ENCODE results near the gene ARTN.
A peak's percentile ranks its signal among the peaks of the same experiment; 100 is the strongest.

ARTN gene

GRCh38 chr1:43947061-43947873 lies 13.7 kb downstream of the ARTN start:
- peak; percentile 12 for DNase-seq (ENCODE audit: low spot score)

GRCh38 chr1:43947874-43948437 lies 14.4 kb downstream of the ARTN start:
- peak; percentile 33 for DNase-seq (ENCODE audit: low spot score)

- no peak for DNase-seq (ENCODE audit: low spot score)
These were observed 16.1 kb downstream of the ARTN start for GRCh38 chr1:43949678-43950077.

- peak; percentile 22 for DNase-seq (ENCODE audit: low spot score)
These were observed 17.7 kb downstream of the ARTN start for GRCh38 chr1:43951021-43951985.

- DNase-seq (ENCODE audit: low spot score) = no peak
These were observed 19.2 kb downstream of the ARTN start for GRCh38 chr1:43952731-43953346.

- DNase-seq (ENCODE audit: low spot score) = no peak
These were observed 19.8 kb downstream of the ARTN start for GRCh38 chr1:43953361-43953760.

GRCh38 chr1:43954036-43954435 lies 20.4 kb downstream of the ARTN start:
- DNase-seq (ENCODE audit: low spot score) = no peak

GRCh38 chr1:43956234-43956633 lies 22.6 kb downstream of the ARTN start:
- no peak for DNase-seq (ENCODE audit: low spot score)

GRCh38 chr1:43957407-43958040 lies 23.9 kb downstream of the ARTN start:
- DNase-seq (ENCODE audit: low spot score) = no peak

- no peak for DNase-seq (ENCODE audit: low spot score)
These were observed 25.0 kb downstream of the ARTN start for GRCh38 chr1:43958351-43959255.

- DNase-seq (ENCODE audit: low spot score) = no peak
These were observed 27.2 kb downstream of the ARTN start for GRCh38 chr1:43960798-43961197.

GRCh38 chr1:43961692-43962091 lies 28.1 kb downstream of the ARTN start:
- DNase-seq (ENCODE audit: low spot score) = no peak

GRCh38 chr1:43962324-43962723 lies 28.7 kb downstream of the ARTN start:
- no peak for DNase-seq (ENCODE audit: low spot score)

GRCh38 chr1:43963006-43963405 lies 29.4 kb downstream of the ARTN start:
- DNase-seq (ENCODE audit: low spot score) = no peak

GRCh38 chr1:43963890-43964289 lies 30.3 kb downstream of the ARTN start:
- DNase-seq (ENCODE audit: low spot score) = no peak

- no peak for DNase-seq (ENCODE audit: low spot score)
These were observed 31.7 kb downstream of the ARTN start for GRCh38 chr1:43965316-43965715.

- peak; percentile 36 for DNase-seq (ENCODE audit: low spot score)
These were observed 34.8 kb downstream of the ARTN start for GRCh38 chr1:43968348-43968948.

GRCh38 chr1:43969416-43969745 lies 35.8 kb downstream of the ARTN start:
- DNase-seq (ENCODE audit: low spot score) = no peak

GRCh38 chr1:43969746-43970466 lies 36.3 kb downstream of the ARTN start, which contains the start of gene DPH2:
Gene DPH2, plus strand, starts transcription at chr1:43970010. Its CDS starts 166 bp downstream, at chr1:43970176.
- DNase-seq (ENCODE audit: low spot score) = peak; percentile 98

GRCh38 chr1:43970502-43970901 lies 36.9 kb downstream of the ARTN start:
- DNase-seq (ENCODE audit: low spot score) = no peak
